22Rv1 (cell line): ENCODE results near the gene ZDHHC3.

Source experiments
- CTCF ChIP-seq: fragments of 450-650 bp; IDR thresholded peaks from 2 replicates; pipeline ENCODE4 v1.5.1; 2017; ENCODE audit warnings: mild to moderate bottlenecking
- ZFX ChIP-seq: fragments of 450-650 bp; IDR thresholded peaks from 2 replicates; pipeline ENCODE4 v1.6.1; 2017; ENCODE audit warnings: antibody characterized with exemption, borderline replicate concordance

DNA sequence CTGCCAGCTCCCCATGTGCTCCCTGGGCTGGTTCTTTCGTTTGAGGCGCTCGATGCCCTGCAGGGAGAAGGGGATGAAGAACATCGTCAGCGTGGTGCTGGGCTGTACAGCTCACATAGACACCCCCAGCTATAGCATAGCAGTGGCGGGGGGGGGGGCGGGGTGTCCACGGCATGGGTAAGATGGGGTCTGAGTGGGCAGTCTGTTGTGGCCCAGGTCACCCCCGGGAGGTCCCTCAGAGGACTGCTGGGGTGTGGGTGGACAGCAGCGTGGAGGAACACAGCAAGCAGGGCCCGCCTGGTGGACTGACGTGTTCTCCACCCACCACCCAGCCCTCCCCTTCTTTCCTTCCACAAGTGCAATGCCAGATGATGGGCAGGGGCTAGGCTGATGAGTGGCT, 57.9 kb downstream of the ZDHHC3 start:
- TF ChIP-seq CTCF (no peak), ZFX (no peak)
